GM21423 (cell line): ENCODE data around the gene C11orf52.

Source experiments
- ATAC-seq: cut with Tn5 transposase; IDR thresholded peaks from one replicate; pipeline ENCODE4 v1.9.1; 2021; ENCODE audit warnings: mild to moderate bottlenecking, moderate library complexity; ENCODE audit not compliant: unreplicated experiment

C11orf52 gene

GRCh38 chr11:111937844-111938243 is 19.1 kb downstream of the C11orf52 start:
- ATAC-seq = no peak

GRCh38 chr11:111938687-111939160 is 20.0 kb downstream of the C11orf52 start:
- peak; percentile 77 for ATAC-seq

DNA sequence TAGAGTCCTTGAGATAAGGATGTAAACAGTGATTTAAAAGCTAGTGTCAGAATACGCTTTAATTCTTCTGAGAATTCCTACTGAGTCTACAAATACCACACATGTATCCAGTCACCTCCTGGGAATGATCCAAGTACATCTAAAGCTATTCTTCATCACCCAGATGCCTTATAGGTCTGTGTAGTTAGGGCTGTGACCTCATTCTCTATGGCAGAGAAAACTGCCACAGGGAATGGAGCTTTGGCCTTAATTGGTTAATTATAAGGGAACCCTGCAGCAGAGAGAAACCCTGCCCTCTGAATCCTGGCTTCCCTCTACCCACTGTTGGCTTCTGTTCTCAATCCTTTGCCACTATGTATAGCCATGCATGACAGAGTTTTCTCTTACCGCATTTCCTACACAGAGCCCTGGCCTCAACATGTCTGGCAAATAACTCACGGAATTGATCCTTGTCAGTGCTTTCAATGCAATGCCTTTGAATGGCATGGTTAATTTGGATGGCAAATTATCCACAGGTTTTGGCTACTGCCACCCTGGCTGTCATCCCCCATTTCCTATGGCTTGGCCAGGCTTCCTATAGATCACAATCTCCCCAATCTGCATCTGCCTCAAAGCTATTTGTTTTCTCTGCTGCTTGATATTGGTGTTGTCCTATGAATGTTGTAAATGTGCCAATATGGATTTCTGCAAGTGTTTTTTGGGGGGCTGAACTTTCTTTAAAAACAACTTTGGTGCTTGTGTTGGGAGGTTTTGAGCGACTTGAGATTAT is 21.3 kb downstream of the C11orf52 start:
- no peak for ATAC-seq

DNA sequence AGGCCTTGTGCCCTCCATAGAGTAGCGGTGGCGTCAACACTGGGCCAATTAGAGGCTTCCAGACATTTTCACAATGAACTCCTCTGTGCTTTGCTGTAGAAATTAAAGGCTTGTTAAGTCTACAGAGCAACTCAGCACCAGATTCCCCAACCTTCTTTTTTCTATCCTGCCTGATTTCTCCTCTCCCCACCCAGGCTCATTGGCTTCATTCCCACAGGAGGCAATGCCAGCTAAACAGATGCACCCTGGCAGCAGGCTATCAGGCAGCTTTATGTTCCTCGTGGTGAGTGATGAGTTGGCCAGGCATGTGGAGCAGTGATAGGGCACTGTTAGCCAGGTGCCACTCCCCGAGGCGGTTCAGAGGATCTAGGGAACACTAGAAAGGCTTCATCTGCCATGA is 23.2 kb downstream of the C11orf52 start:
- no peak for ATAC-seq

DNA sequence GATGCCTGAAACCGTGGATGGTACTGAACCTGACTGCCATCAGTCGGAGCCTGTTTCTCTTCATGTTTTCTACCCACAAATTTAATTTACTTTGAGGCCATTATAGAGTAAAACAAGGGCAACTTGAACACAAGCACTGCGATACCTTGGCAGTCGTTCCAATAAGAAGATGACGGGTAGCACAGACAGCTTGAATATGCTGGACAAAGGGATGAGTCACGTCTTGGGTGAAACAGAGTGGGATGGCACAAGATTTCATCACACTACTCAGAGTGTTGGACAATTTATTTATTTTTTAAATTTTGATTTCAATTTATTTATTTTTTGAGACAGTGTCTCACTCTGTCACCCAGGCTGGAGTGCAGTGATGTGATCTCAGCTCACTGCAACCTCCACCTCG is 24.1 kb downstream of the C11orf52 start:
- ATAC-seq = no peak

DNA sequence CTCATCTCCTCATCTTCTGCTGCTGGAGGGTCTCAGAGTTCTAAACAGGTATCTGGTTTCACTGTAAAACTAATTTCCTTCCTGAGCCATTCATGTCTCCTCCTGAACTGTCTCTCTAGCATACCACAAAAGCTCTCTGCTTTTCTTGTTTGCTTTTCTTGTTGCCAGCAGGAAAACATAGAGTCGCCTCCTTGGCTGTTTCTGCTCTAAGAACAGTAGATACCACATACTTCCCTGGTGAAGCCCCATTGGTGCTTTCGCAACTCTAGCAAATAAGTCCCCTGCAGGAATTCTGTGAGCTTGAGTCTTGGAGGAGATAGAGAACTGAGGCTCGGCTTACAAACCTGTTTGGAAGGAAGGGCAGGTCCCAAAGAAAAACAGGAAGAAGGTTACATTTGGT is 25.4 kb downstream of the C11orf52 start:
- no peak for ATAC-seq

DNA sequence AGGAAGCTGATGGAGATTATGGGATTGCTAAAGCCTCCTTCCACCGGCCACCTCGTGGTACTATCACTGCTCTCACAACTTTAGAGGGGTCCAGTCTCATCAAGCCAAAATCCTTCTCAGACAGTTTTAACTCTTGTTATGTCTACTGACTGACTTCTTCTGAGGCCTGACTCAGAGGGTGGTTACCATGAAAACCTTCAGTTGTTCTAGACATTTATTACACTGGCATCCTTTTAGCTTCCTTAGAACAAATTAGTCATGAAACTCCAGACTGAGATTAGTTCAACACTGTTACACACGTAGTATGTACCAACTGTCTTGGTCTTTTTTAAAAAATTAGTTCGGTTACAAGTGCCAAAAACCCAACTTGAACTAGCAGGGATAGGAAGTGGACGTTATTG is 25.9 kb downstream of the C11orf52 start:
- ATAC-seq = no peak

DNA sequence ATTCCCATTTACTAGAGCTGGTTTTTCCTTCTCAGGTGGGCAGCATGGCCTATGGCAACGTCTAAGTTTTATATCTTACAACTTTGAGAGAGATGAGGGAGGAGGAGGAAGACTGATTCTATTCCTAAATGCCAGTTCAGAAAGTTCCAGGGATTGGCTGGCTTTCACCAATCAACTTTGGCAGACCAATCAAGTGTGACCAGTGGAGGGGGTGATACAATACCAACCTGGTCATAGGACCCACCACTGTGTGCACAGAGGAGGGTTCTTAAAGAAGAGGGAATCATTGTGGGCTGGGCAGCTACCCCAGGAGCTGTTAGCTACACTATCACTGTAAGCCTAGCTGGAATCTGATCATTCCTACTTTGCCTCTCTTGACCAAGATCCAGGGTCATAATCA is 26.5 kb downstream of the C11orf52 start:
- ATAC-seq = no peak

- no peak for ATAC-seq
Measured at GRCh38 chr11:111946499-111946898, 27.8 kb downstream of the C11orf52 start.

- ATAC-seq = peak; percentile 51
Measured at GRCh38 chr11:111947143-111947542, 28.4 kb downstream of the C11orf52 start.

DNA sequence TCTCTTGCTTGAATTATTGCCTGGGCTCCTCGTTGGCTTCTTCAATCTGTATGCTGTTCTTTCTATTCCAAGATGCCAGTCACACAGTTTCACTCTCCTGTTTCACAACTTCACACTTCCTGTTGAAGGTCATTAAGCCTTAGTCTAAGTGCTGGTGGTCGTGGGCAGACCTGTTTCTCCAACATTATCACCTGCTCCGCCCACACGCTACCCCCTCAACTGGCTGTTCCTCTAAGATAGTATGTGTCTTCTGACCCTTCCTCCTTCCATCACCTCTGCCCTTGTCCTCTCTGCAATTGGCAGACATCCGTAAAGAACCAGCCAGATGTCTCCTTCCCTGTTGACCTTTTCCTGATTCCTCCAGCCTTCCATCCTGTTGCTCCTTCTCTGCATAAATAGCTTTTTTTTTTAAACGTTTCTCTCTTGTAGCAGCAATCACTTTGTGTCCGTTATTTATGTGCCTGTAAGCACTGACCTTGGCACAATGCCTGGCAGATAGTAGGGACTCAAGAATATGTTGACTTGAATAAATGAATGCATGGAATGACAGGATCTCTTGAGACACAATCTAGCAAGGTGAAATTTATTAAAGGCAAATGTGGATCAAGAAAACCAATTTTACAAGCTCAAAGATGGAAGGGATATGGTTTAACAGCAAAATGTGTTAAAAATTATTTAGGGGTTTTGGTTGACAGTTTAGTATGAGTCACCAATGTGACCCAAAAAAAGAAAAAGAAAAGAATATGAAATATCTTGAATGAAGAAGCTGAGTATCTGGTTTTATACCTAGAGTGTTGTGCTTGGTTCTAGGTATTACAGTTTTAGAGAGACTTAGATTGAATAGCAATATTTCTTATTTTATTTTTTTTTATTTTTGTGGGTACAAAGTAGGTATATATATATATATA is 31.1 kb downstream of the C11orf52 start:
- ATAC-seq = no peak

DNA sequence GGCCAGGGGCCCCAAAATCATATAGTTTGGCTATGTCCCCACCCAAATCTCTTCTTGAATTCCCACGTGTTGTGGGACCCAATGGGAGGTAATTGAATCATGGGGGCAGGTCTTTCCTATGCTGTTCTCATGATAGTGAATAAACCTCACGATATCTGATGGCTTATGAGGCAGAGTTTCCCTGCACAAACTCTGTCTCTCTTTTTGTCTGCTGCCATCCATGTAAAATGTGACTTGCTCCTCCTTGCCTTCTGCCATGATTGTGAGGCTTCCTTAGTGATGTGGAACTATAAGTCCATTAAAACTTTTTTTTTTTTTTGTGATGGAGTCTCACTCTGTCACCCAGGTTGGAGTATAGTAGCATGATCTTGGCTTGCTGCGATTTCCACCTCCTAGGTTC is 32.9 kb downstream of the C11orf52 start:
- no peak for ATAC-seq

DNA sequence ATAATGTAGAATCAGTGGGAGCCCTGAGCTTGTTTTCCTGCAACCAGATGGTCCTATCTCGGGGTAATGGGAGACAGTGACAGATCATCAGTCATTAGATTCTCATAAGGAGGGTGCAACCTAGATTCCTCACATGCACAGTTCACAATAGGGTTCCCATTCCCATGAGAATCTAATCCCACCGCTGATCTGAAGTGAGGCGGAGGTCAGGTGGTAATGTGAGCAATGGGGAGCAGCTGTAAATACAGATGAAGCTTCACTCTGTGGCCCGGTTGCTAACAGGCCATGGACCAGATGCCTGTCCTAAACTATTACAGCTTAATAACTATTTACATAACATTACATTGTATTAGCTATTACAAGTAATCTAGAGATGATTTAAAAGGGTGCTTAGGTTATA is 35.4 kb downstream of the C11orf52 start:
- no peak for ATAC-seq

GRCh38 chr11:111957663-111958444 is 39.1 kb downstream of the C11orf52 start:
- ATAC-seq = no peak

- ATAC-seq = no peak
Measured at GRCh38 chr11:111960916-111961315, 42.2 kb downstream of the C11orf52 start.

- ATAC-seq = no peak
Measured at GRCh38 chr11:111961389-111962300, 42.9 kb downstream of the C11orf52 start.

- ATAC-seq = no peak
Measured at GRCh38 chr11:111963931-111964340, 45.2 kb downstream of the C11orf52 start.

DNA sequence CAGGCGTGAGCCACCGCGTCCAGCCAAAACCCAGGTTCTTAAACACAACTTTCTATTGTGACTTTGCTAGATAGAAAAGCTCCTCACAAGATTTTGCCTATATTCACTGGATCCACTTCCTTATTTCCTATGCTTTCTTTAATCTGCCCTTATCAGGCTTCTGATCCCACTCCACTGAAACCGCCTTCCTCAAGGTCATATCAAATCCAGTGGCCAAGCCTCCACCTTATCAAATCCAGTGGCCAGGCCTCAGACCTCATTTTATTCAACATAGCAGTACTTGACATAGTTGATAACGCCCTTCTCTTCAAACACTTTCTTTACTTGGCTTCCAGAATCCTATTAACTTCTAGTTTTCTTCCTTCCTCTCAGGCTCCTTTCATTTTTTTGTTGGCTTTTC is 48.0 kb downstream of the C11orf52 start:
- ATAC-seq = no peak

GRCh38 chr11:111967649-111968048 is 48.9 kb downstream of the C11orf52 start:
- no peak for ATAC-seq

DNA sequence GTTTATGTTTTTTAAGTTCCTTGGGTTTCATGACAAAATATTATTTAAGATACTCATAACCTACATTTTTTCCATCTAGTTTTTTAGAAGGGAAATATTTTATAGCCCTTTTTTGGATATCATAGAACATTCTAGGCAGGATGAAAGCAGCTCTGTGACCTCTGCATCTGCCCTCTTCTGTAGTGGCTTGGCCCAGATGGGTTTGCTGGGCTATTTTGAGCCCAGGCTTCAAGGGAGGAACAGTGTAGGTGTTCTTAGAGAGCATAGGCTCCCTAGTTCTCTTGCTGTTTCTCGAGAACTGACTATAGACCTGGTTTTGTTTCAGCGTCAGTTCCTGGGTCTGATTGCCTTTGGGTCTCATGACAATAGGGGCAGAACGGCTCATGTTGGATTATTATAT is 50.6 kb downstream of the C11orf52 start:
- ATAC-seq = no peak
